Neural cell (in vitro differentiated cells): ENCODE measurements around the gene SNTB2.

Source experiments
- CTCF ChIP-seq: fragments of 450-650 bp; IDR thresholded peaks from 2 replicates; pipeline ENCODE4 v1.5.1; 2014; ENCODE audit warnings: antibody characterized with exemption, mild to moderate bottlenecking, moderate library complexity; ENCODE audit not compliant: poor library complexity, severe bottlenecking
- EP300 ChIP-seq: fragments of 450-650 bp; conservative IDR thresholded peaks from 2 replicates; pipeline ENCODE4 v1.6.1; 2014; ENCODE audit warnings: antibody characterized with exemption, mild to moderate bottlenecking, moderate library complexity; ENCODE audit not compliant: poor library complexity, severe bottlenecking
- EZH2 ChIP-seq: fragments of 200-600, 300-800 bp; shearing (Covaris generic), sonication (generic); IDR thresholded peaks from 2 replicates; pipeline ENCODE4 v1.6.1; 2014; ENCODE audit warnings: antibody characterized with exemption, low read length, borderline replicate concordance, mild to moderate bottlenecking; ENCODE audit not compliant: insufficient read depth, poor library complexity, severe bottlenecking
- MXI1 ChIP-seq: fragments of 450-650 bp; conservative IDR thresholded peaks from 2 replicates; pipeline ENCODE4 v1.6.1; 2014; ENCODE audit warnings: antibody characterized with exemption, mild to moderate bottlenecking; ENCODE audit not compliant: poor library complexity, severe bottlenecking
- POLR2AphosphoS5 ChIP-seq: IDR thresholded peaks from 2 replicates; pipeline ENCODE4 v1.6.1; 2012
- RAD21 ChIP-seq: fragments of 450-650 bp; conservative IDR thresholded peaks from 2 replicates; pipeline ENCODE4 v1.6.1; 2014; ENCODE audit warnings: antibody characterized with exemption, mild to moderate bottlenecking, moderate library complexity
- REST ChIP-seq: IDR thresholded peaks from 2 replicates; pipeline ENCODE4 v1.6.1; 2012; ENCODE audit warnings: borderline replicate concordance
- SMC3 ChIP-seq: fragments of 450-650 bp; conservative IDR thresholded peaks from 2 replicates; pipeline ENCODE4 v1.6.1; 2014; ENCODE audit warnings: antibody characterized with exemption, mild to moderate bottlenecking, moderate library complexity; ENCODE audit not compliant: poor library complexity
- TAF1 ChIP-seq: IDR thresholded peaks from 2 replicates; pipeline ENCODE4 v1.6.1; 2012; ENCODE audit warnings: low read depth

GRCh38 chr16:69193855-69194254 is 6.9 kb downstream of the SNTB2 start:
- TF ChIP-seq CTCF, result no peak
- no peak for TF ChIP-seq SMC3
- no peak for TF ChIP-seq POLR2AphosphoS5
- TF ChIP-seq RAD21, result no peak
- no peak for TF ChIP-seq REST
- TF ChIP-seq MXI1, result no peak
- no peak for TF ChIP-seq EZH2
- no peak for TF ChIP-seq TAF1
- no peak for TF ChIP-seq EP300
